GM18858 (cell line): ENCODE measurements around the gene TXNDC9.
A peak's percentile ranks its signal among the peaks of the same experiment; 100 is the strongest.
"Not testable (repeated sequence)": the region's sequence is repeated elsewhere in the genome, so short reads cannot be mapped to it uniquely, and the experiment has no call there.

Experiments
- ATAC-seq: cut with Tn5 transposase; IDR thresholded peaks from one replicate; pipeline ENCODE4 v1.9.1; 2021; ENCODE audit not compliant: unreplicated experiment

The TXNDC9 gene

GRCh38 chr2:99336804-99337112, 625 bp upstream of the TXNDC9 start:
- peak; percentile 5 for ATAC-seq

GRCh38 chr2:99325384-99325783, 10.7 kb downstream of the TXNDC9 start:
- ATAC-seq = no peak

GRCh38 chr2:99317873-99318200, 18.3 kb downstream of the TXNDC9 start:
- not testable (repeated sequence) for ATAC-seq

GRCh38 chr2:99317161-99317872, 18.8 kb downstream of the TXNDC9 start:
- no peak for ATAC-seq

GRCh38 chr2:99301097-99301496, 35.0 kb downstream of the TXNDC9 start, which contains the start of gene LYG1:
Gene LYG1 (minus strand): TSS chr2:99301197. CDS start chr2:99295670, 5,527 bp downstream.
- ATAC-seq = not testable (repeated sequence)

GRCh38 chr2:99299580-99299979, 36.6 kb downstream of the TXNDC9 start:
- no peak for ATAC-seq

GRCh38 chr2:99297994-99298393, 38.1 kb downstream of the TXNDC9 start:
- no peak for ATAC-seq

- no peak for ATAC-seq
Observed at GRCh38 chr2:99285526-99285925, 50.6 kb downstream of the TXNDC9 start.

GRCh38 chr2:99279969-99280695, 56.0 kb downstream of the TXNDC9 start:
- ATAC-seq = no peak

GRCh38 chr2:99278793-99279291, 57.3 kb downstream of the TXNDC9 start:
- no peak for ATAC-seq

- ATAC-seq = not testable (repeated sequence)
Observed at GRCh38 chr2:99278195-99278765, 57.9 kb downstream of the TXNDC9 start.

- ATAC-seq = no peak
Observed at GRCh38 chr2:99275882-99276281, 60.3 kb downstream of the TXNDC9 start.
